GM19099 (cell line): ENCODE measurements around the gene WIPF2.

ENCODE experiments used
- POLR2A ChIP-seq: IDR thresholded peaks from 3 replicates; pipeline ENCODE4 v1.6.1; 2011; ENCODE audit warnings: low read depth; ENCODE audit not compliant: insufficient read length; ENCODE audit errors: extremely low read depth

WIPF2 gene

GRCh38 chr17:40303708-40304551, 84.8 kb downstream of the WIPF2 start:
- TF ChIP-seq POLR2A, result no peak

GRCh38 chr17:40306395-40306794, 87.3 kb downstream of the WIPF2 start:
- no peak for TF ChIP-seq POLR2A

- no peak for TF ChIP-seq POLR2A
Observed at GRCh38 chr17:40307001-40307730, 88.1 kb downstream of the WIPF2 start.

GRCh38 chr17:40307740-40308239, 88.7 kb downstream of the WIPF2 start:
- no peak for TF ChIP-seq POLR2A

- no peak for TF ChIP-seq POLR2A
Observed at GRCh38 chr17:40309031-40309948, 90.2 kb downstream of the WIPF2 start, which contains the start of gene RARA. TSS of gene RARA (plus strand) at chr17:40309180. CDS start at chr17:40331219, 22,039 bp downstream.

GRCh38 chr17:40309949-40310510, 90.9 kb downstream of the WIPF2 start:
- no peak for TF ChIP-seq POLR2A

- TF ChIP-seq POLR2A, result no peak
Observed at GRCh38 chr17:40310882-40311391, 91.8 kb downstream of the WIPF2 start.

- TF ChIP-seq POLR2A, result no peak
Observed at GRCh38 chr17:40311575-40311974, 92.5 kb downstream of the WIPF2 start.

GRCh38 chr17:40312131-40312731, 93.1 kb downstream of the WIPF2 start:
- TF ChIP-seq POLR2A, result no peak

- TF ChIP-seq POLR2A, result no peak
Observed at GRCh38 chr17:40312893-40313667, 94.0 kb downstream of the WIPF2 start.

GRCh38 chr17:40313668-40314583, 94.8 kb downstream of the WIPF2 start:
- no peak for TF ChIP-seq POLR2A

GRCh38 chr17:40314584-40314956, 95.5 kb downstream of the WIPF2 start:
- TF ChIP-seq POLR2A, result no peak

- no peak for TF ChIP-seq POLR2A
Observed at GRCh38 chr17:40315206-40315605, 96.1 kb downstream of the WIPF2 start.
